ENCODE results near the gene C10orf90. TPM values are rescaled to one million over a fixed set of nuclear protein-coding genes. Genes with fewer than 3 reads are reported as not detected.

The C10orf90 gene
- total and polyA plus RNA-seq, 12 donors = 0.04 to 0.36 TPM; not detected in 10

DNA sequence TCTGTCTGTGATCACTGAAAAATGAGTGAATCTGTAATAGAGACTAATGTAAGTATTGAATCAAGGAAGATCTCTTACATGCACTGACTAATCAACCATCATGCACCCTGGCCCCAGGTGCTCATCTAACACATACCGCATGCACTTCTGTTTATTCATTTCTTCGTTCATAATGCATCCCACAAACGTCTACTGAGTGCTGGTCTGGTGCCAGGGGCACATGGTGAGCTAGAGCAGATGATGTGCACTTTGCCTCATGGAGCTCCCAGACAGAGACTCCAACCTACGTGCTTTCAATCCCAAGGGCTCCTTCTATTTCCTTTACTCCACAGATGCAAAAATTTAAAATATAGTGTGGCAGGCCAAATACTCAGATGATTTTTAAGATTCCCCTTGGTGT lies 10.7 kb downstream of the C10orf90 start:
- no peak overlapping the region for H3K27ac ChIP-seq
- no peaks in the 10 kb centered on the region for H3K36me3 ChIP-seq
- intact Hi-C loops (cut with DNase I) = no loop called here
- H3K4me3 ChIP-seq = no peak overlapping the region
- no peaks in the 10 kb centered on the region for H3K9me3 ChIP-seq
- peaks cover 0 to 5% (median 0%) of the 10 kb centered on the region in 9 donors for H3K4me1 ChIP-seq
- peaks cover 0 to 7% (median 0%) of the 10 kb centered on the region in 7 donors for H3K27me3 ChIP-seq
- no peak for ATAC-seq
- WGBS, 2 donors = 63 to 68% methylated on average over 4 of the region's 4 CpGs
- TF ChIP-seq CTCF (IDR thresholded peaks at IDR 0.05) = no peak
- no peak for DNase-seq

DNA sequence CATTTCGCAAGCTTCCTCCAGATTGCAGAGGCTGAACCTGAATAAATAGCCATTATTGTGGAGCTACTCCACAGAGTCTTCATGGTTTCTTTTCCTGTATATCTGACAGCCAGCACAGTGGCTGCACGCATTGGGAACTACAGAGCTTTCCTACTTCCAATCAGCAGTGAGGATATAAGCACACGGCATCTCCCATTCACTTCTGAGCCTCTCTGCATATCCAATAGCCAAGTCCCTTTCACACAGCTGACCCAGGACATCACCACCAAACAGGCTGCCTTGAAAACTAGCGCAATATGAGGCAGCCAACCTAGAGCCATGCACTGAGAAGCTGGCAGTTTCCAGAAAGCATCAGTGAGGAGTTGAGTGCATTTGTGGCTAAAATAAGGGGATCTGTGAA lies 11.6 kb downstream of the C10orf90 start:
- Histone ChIP-seq H3K9me3 (no peaks in the 10 kb centered on the region), H3K27ac (no peak overlapping the region), H3K27me3 (peaks cover 0 to 7% (median 0%) of the 10 kb centered on the region in 7 donors), H3K4me3 (no peak overlapping the region), H3K36me3 (no peaks in the 10 kb centered on the region), H3K4me1 (peaks cover 0 to 4% (median 0%) of the 10 kb centered on the region in 9 donors)
- intact Hi-C loops (cut with DNase I) = no loop called here
- TF ChIP-seq CTCF (IDR thresholded peaks at IDR 0.05) = no peak
- no peak for DNase-seq
- WGBS, 2 donors = 84 to 90% methylated on average over 4 of the region's 4 CpGs
- ATAC-seq = no peak

DNA sequence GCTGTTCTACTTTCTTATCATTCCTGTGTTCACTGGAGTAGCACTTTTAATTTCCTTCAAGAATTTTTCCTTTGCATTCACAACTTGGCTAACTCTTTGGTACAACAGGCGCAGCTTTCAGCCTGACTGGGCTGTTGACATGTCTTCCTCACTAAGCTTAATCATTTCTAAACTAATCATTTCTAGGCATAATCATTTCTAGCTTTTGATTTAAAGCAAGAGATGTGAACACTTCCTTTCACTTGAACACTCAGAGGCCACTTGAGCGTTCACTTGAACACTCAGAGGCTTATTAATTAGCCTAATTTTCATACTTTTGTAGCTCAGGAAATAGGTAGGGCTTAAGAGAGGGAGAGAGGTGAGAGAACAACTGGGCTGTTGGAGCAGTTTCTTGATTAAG lies 15.9 kb downstream of the C10orf90 start:
- peaks cover 0 to 8% (median 0%) of the 10 kb centered on the region in 7 donors for H3K27me3 ChIP-seq
- H3K27ac ChIP-seq = no peak overlapping the region
- DNase-seq = no peak
- intact Hi-C loops (cut with DNase I) = no loop called here
- no peak overlapping the region for H3K4me3 ChIP-seq
- H3K36me3 ChIP-seq = no peaks in the 10 kb centered on the region
- ATAC-seq = no peak
- H3K9me3 ChIP-seq = no peaks in the 10 kb centered on the region
- no peak for TF ChIP-seq CTCF (IDR thresholded peaks at IDR 0.05)
- 66 to 74% methylated on average over 2 of the region's 2 CpGs for WGBS, 2 donors
- H3K4me1 ChIP-seq = no peaks in the 10 kb centered on the region

DNA sequence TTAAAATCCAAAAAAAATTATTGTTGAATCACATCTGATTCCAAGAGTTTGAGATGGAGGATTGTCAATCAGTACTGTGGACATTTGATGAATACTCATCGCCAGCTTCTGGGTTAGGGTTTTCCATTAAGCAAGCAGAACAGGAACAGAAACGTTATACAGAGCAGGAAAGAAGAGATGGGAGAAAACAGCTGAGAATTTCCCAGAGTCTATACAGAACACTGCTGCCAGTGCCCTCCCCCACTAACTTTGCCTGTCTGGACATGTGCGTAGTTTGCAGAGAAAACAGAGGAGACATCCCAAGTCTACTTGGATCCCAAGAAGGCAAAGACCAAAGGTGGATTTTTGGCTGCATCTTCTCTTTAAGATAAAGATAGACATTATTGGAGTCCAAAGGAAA lies 19.0 kb downstream of the C10orf90 start:
- no peak for TF ChIP-seq CTCF (IDR thresholded peaks at IDR 0.05)
- H3K4me1 ChIP-seq = no peaks in the 10 kb centered on the region
- no peak for DNase-seq
- H3K27me3 ChIP-seq = peaks cover 0 to 8% (median 0%) of the 10 kb centered on the region in 7 donors
- H3K27ac ChIP-seq = no peak overlapping the region
- ATAC-seq = no peak
- 77 to 79% methylated on average over 3 of the region's 3 CpGs for WGBS, 2 donors
- no peaks in the 10 kb centered on the region for H3K36me3 ChIP-seq
- intact Hi-C loops (cut with DNase I) = no loop called here
- no peak overlapping the region for H3K4me3 ChIP-seq
- H3K9me3 ChIP-seq = no peaks in the 10 kb centered on the region

Data from heart right ventricle (tissue), 16 donors.